Loucy (cell line): ENCODE measurements around the gene TFG.
A peak's percentile ranks its signal among the peaks of the same experiment; 100 is the strongest.

Source experiments
- EZH2phosphoT487 ChIP-seq: fragments of 200-600 bp; IDR thresholded peaks from 2 replicates; pipeline ENCODE4 v1.6.1; 2018; ENCODE audit warnings: antibody characterized with exemption, mild to moderate bottlenecking, moderate library complexity, borderline replicate concordance
- TF ChIP-seq, protein P1 (sequence below): fragments of 200-600 bp; sonication (generic); conservative IDR thresholded peaks from 2 replicates; pipeline ENCODE4 v1.5.1; 2014; ENCODE audit warnings: mild to moderate bottlenecking, antibody characterized with exemption, low read length

DNA sequence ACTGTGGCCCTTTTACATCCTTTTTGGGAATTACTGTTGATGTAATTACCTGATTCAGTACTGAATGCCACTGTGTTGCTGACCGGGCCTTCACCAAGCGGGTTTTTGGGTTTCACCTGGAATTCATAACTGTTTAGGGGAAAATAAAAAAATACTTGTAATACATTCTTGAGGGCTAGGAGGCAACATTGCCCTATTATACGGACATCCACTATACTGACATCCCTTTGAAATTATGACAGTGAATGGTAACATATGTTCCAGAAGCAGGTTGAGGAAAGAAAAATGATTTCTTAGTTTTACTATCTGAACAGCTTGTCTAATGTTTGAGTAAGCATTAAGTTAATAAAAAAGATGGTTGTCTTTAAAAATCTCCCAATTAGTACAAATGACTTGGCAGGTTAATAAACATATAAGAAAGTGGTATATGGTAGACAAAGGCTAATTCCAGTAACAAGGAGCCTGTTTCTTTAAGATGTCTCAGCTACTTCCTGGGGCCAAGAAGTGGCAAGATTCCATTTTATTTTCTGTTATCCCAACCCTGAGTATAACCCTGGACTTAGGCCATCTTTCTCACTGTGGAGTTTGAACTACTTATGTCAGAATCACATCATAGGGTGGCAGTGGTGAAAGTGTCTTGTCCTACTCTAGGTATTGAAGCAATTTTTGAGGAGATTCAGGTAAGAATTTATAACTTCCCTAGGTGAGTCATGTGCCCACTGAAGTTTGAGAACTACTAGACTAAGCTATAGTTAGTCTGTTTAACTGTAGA lies 45.5 kb downstream of the TFG start:
- TF ChIP-seq, protein P1, sequence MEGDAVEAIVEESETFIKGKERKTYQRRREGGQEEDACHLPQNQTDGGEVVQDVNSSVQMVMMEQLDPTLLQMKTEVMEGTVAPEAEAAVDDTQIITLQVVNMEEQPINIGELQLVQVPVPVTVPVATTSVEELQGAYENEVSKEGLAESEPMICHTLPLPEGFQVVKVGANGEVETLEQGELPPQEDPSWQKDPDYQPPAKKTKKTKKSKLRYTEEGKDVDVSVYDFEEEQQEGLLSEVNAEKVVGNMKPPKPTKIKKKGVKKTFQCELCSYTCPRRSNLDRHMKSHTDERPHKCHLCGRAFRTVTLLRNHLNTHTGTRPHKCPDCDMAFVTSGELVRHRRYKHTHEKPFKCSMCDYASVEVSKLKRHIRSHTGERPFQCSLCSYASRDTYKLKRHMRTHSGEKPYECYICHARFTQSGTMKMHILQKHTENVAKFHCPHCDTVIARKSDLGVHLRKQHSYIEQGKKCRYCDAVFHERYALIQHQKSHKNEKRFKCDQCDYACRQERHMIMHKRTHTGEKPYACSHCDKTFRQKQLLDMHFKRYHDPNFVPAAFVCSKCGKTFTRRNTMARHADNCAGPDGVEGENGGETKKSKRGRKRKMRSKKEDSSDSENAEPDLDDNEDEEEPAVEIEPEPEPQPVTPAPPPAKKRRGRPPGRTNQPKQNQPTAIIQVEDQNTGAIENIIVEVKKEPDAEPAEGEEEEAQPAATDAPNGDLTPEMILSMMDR = 0 out of 2 replicates have a peak, but pooled peaks have one; percentile 16
- no peak for TF ChIP-seq EZH2phosphoT487
